Measurements from ENCODE around the gene NPTX1. TPM values are rescaled to one million over a fixed set of nuclear protein-coding genes. Genes with fewer than 3 reads are reported as not detected.

NPTX1 gene
- polyA plus RNA-seq, 2 of the 4 experiments (the other 2 are of a cell fraction) = 43.6 to 109 TPM

DNA sequence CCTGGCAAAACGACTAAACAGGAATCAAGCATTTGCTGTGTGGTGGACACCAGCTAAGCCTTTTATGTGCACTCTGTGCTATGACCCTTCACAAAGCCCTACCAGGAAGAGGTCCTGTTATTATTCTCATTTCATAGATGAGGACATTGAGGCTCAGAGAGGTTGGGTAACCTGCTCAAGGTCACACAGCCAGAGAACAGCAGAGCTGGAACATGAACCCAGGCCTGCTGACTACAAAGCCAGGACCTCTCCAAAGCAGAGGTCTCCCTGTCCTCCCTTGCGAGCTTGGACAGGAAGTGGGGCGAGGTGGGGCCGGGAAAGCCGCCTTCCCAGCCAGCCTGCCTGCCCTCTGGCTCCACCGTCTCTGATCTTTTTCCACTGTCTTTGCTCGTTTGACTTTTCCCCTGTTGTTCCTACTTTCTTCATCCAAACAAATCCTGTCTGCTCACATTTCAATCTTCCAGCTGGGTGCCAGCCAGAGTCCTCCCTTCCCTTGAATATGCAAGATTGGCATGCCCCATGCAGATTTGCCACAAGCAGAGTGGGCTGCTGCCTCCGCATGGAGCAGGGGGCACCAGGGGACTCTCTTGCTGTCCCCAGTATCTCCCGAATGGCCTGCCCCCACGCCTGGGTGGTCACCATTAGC lies 44.5 kb upstream of the NPTX1 start:
- POLR2A ChIA-PET = no interaction called here
- 65% methylated on average over 10 of the region's 10 CpGs for WGBS (ENCODE audit: missing lambda C conversion rate)
- DNase-seq (ENCODE audit: low read depth in 1 of 2, low spot score in 1 of 2) (no peak), FAIRE-seq (no peak), ATAC-seq (no peak)
- Histone ChIP-seq H3K27ac (no peak overlapping the region), H3K4me2 (no peak overlapping the region), H3K9me3 (no peaks in the 10 kb centered on the region), H3K4me1 (no peaks in the 10 kb centered on the region), H3K4me3 (no peak overlapping the region)
- CTCF ChIA-PET = interaction anchor here (1.0 to 2.2 kb wide), 9 partner anchors 9 to 94 kb away, joined by 3 to 7 read pairs (median 4); partner anchors contain the start of genes NPTX1 and RPTOR
- TF ChIP-seq ZFP36 (IDR thresholded peaks at IDR 0.05; ENCODE audit: borderline replicate concordance, partially characterized antibody) (peak; percentile 72), PHF8 (IDR thresholded peaks at IDR 0.05; ENCODE audit: borderline replicate concordance, low read depth) (no peak), RAD21 (conservative IDR thresholded peaks at IDR 0.05 in 1 of 2, IDR thresholded peaks at IDR 0.05 in 1 of 2) (no peak)

DNA sequence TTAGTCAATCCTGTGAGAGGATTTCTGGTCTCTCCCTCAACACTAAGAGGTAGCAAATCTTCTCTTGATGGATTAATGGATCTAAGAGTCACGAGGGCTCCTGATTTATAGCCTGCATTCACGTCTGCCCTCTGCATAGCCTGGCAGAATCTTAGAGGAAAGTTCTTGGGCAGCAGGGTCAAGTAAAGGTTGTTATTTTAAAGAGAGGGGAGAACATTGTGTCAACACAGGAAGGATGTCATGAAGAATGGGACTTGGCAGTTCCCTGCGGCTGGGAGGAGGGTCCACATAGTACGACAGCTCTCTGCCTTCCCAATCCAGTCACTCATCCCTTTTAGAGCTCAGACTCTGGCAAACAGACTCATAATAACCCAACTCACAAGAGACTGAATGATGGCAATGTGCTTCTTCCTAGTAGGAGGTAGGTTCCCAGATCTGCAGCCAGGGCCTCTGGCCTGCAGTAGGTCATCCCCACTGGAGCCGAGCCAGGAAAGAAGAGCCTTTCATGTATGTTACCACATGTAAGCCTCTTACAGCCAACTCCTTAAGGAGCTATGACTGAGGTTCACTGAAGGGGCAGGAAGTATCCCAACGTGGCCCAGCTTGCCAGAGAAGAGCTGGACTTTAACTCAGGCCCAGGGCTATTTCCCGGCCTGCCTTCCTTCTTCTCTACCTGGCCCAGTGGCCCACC lies 42.8 kb upstream of the NPTX1 start:
- ATAC-seq (peak in 1 of 2 experiments; percentile 25; a peak in 3 of 6 replicates), FAIRE-seq (no peak), DNase-seq (ENCODE audit: low read depth in 1 of 2, low spot score in 1 of 2) (no peak)
- no peak overlapping the region for H3K4me2 ChIP-seq
- no peak for TF ChIP-seq CBX2 (IDR thresholded peaks at IDR 0.05; ENCODE audit: borderline replicate concordance, low read depth)
- TF ChIP-seq, protein P1, sequence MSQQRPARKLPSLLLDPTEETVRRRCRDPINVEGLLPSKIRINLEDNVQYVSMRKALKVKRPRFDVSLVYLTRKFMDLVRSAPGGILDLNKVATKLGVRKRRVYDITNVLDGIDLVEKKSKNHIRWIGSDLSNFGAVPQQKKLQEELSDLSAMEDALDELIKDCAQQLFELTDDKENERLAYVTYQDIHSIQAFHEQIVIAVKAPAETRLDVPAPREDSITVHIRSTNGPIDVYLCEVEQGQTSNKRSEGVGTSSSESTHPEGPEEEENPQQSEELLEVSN (IDR thresholded peaks at IDR 0.05; ENCODE audit: borderline replicate concordance, low read depth) = no peak
- TF ChIP-seq, protein P2, sequence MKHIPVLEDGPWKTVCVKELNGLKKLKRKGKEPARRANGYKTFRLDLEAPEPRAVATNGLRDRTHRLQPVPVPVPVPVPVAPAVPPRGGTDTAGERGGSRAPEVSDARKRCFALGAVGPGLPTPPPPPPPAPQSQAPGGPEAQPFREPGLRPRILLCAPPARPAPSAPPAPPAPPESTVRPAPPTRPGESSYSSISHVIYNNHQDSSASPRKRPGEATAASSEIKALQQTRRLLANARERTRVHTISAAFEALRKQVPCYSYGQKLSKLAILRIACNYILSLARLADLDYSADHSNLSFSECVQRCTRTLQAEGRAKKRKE (CRISPR knock-in tag; IDR thresholded peaks at IDR 0.05; ENCODE audit: low read depth) = no peak
- TF ChIP-seq RCOR1 (IDR thresholded peaks at IDR 0.05; ENCODE audit: low read depth, low read length) = no peak
- TF ChIP-seq, protein P3, sequence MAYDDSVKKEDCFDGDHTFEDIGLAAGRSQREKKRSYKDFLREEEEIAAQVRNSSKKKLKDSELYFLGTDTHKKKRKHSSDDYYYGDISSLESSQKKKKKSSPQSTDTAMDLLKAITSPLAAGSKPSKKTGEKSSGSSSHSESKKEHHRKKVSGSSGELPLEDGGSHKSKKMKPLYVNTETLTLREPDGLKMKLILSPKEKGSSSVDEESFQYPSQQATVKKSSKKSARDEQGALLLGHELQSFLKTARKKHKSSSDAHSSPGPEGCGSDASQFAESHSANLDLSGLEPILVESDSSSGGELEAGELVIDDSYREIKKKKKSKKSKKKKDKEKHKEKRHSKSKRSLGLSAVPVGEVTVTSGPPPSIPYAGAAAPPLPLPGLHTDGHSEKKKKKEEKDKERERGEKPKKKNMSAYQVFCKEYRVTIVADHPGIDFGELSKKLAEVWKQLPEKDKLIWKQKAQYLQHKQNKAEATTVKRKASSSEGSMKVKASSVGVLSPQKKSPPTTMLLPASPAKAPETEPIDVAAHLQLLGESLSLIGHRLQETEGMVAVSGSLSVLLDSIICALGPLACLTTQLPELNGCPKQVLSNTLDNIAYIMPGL (CRISPR knock-in tag; IDR thresholded peaks at IDR 0.05; ENCODE audit: borderline replicate concordance) = no peak
- no peak for TF ChIP-seq FOSL2 (IDR thresholded peaks at IDR 0.05)
- no peak for TF ChIP-seq FOSL2 (CRISPR knock-in tag; IDR thresholded peaks at IDR 0.05)
- TF ChIP-seq ZNF302 (CRISPR knock-in tag; IDR thresholded peaks at IDR 0.05) = no peak
- no peak for TF ChIP-seq FOXS1 (CRISPR knock-in tag; IDR thresholded peaks at IDR 0.05)
- TF ChIP-seq, protein P4, sequence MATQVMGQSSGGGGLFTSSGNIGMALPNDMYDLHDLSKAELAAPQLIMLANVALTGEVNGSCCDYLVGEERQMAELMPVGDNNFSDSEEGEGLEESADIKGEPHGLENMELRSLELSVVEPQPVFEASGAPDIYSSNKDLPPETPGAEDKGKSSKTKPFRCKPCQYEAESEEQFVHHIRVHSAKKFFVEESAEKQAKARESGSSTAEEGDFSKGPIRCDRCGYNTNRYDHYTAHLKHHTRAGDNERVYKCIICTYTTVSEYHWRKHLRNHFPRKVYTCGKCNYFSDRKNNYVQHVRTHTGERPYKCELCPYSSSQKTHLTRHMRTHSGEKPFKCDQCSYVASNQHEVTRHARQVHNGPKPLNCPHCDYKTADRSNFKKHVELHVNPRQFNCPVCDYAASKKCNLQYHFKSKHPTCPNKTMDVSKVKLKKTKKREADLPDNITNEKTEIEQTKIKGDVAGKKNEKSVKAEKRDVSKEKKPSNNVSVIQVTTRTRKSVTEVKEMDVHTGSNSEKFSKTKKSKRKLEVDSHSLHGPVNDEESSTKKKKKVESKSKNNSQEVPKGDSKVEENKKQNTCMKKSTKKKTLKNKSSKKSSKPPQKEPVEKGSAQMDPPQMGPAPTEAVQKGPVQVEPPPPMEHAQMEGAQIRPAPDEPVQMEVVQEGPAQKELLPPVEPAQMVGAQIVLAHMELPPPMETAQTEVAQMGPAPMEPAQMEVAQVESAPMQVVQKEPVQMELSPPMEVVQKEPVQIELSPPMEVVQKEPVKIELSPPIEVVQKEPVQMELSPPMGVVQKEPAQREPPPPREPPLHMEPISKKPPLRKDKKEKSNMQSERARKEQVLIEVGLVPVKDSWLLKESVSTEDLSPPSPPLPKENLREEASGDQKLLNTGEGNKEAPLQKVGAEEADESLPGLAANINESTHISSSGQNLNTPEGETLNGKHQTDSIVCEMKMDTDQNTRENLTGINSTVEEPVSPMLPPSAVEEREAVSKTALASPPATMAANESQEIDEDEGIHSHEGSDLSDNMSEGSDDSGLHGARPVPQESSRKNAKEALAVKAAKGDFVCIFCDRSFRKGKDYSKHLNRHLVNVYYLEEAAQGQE (IDR thresholded peaks at IDR 0.05) = no peak
- TF ChIP-seq RFX5 (IDR thresholded peaks at IDR 0.05) = no peak
- TF ChIP-seq, protein P5, sequence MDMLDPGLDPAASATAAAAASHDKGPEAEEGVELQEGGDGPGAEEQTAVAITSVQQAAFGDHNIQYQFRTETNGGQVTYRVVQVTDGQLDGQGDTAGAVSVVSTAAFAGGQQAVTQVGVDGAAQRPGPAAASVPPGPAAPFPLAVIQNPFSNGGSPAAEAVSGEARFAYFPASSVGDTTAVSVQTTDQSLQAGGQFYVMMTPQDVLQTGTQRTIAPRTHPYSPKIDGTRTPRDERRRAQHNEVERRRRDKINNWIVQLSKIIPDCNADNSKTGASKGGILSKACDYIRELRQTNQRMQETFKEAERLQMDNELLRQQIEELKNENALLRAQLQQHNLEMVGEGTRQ (IDR thresholded peaks at IDR 0.05) = no peak
- no peak for TF ChIP-seq KDM1A (IDR thresholded peaks at IDR 0.05; ENCODE audit: low read depth)
- no peak for TF ChIP-seq HOXA7 (CRISPR knock-in tag; IDR thresholded peaks at IDR 0.05)
- no peak for TF ChIP-seq HEYL (CRISPR knock-in tag; IDR thresholded peaks at IDR 0.05)
- TF ChIP-seq, protein P6, sequence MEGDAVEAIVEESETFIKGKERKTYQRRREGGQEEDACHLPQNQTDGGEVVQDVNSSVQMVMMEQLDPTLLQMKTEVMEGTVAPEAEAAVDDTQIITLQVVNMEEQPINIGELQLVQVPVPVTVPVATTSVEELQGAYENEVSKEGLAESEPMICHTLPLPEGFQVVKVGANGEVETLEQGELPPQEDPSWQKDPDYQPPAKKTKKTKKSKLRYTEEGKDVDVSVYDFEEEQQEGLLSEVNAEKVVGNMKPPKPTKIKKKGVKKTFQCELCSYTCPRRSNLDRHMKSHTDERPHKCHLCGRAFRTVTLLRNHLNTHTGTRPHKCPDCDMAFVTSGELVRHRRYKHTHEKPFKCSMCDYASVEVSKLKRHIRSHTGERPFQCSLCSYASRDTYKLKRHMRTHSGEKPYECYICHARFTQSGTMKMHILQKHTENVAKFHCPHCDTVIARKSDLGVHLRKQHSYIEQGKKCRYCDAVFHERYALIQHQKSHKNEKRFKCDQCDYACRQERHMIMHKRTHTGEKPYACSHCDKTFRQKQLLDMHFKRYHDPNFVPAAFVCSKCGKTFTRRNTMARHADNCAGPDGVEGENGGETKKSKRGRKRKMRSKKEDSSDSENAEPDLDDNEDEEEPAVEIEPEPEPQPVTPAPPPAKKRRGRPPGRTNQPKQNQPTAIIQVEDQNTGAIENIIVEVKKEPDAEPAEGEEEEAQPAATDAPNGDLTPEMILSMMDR (IDR thresholded peaks at IDR 0.05) = no peak
- TF ChIP-seq JUNB (IDR thresholded peaks at IDR 0.05) = no peak
- no peak for TF ChIP-seq ZSCAN20 (CRISPR knock-in tag; IDR thresholded peaks at IDR 0.05)
- no peak for TF ChIP-seq GATA3 (IDR thresholded peaks at IDR 0.05; ENCODE audit: borderline replicate concordance)
- TF ChIP-seq BHLHE40 (IDR thresholded peaks at IDR 0.05; ENCODE audit: low read depth, low read length) = no peak
- TF ChIP-seq RNF2 (IDR thresholded peaks at IDR 0.05; ENCODE audit: borderline replicate concordance, low read depth) = no peak
- ChIA-PET POLR2A (no interaction called here), CTCF (interaction anchor here (0.9 to 2.0 kb wide), 6 partner anchors 11 to 92 kb away, joined by 3 to 6 read pairs (median 4); partner anchors contain the start of gene NPTX1)
- no peak overlapping the region for H3K4me3 ChIP-seq
- no peaks in the 10 kb centered on the region for H3K9me3 ChIP-seq
- H3K4me1 ChIP-seq = no peaks in the 10 kb centered on the region
- H3K27ac ChIP-seq = no peak overlapping the region
- 55% methylated on average over 7 of the region's 7 CpGs for WGBS (ENCODE audit: missing lambda C conversion rate)
